Osteocyte (in vitro differentiated cells): ENCODE measurements around the gene PARD3B. TPM values are rescaled to one million over a fixed set of nuclear protein-coding genes. Genes with fewer than 3 reads are reported as not detected.

Experiments
- DNase-seq: peaks from one replicate; pipeline ENCODE4 v3.0.0; 2021; ENCODE audit warnings: mixed read lengths; ENCODE audit not compliant: unreplicated experiment; ENCODE audit errors: extremely low spot score
- H3K27ac Mint-ChIP-seq: one replicate; pipeline ENCODE4 v1.8.0; 2021; ENCODE audit warnings: mild to moderate bottlenecking, mixed read lengths; ENCODE audit not compliant: unreplicated experiment
- H3K27me3 Mint-ChIP-seq: one replicate; pipeline ENCODE4 v1.8.0; 2021; ENCODE audit warnings: mixed read lengths; ENCODE audit not compliant: unreplicated experiment
- H3K36me3 Mint-ChIP-seq: one replicate; pipeline ENCODE4 v1.8.0; 2021; ENCODE audit warnings: mixed read lengths; ENCODE audit not compliant: unreplicated experiment
- H3K4me1 Mint-ChIP-seq: one replicate; pipeline ENCODE4 v1.8.0; 2021; ENCODE audit warnings: mixed read lengths; ENCODE audit not compliant: unreplicated experiment
- H3K4me3 Mint-ChIP-seq: one replicate; pipeline ENCODE4 v1.8.0; 2021; ENCODE audit warnings: mild to moderate bottlenecking, moderate library complexity, mixed read lengths; ENCODE audit not compliant: unreplicated experiment
- H3K9me3 Mint-ChIP-seq: one replicate; pipeline ENCODE4 v1.8.0; 2021; ENCODE audit warnings: mixed read lengths; ENCODE audit not compliant: unreplicated experiment
- total RNA-seq: library from RNA; stranded (reverse); gene quantifications from 2 replicates; pipeline ENCODE4 v1.2.1, GENCODE V29; 2021
- TF ChIP-seq, protein P1 (sequence below): fragments of 200-600 bp; sonication (generic); IDR thresholded peaks from 2 replicates; pipeline ENCODE4 v1.5.0; 2021; ENCODE audit warnings: antibody characterized with exemption, mild to moderate bottlenecking, moderate library complexity

PARD3B gene
- total RNA-seq, 1 donor from 2014 or later = 26.7 TPM

DNA sequence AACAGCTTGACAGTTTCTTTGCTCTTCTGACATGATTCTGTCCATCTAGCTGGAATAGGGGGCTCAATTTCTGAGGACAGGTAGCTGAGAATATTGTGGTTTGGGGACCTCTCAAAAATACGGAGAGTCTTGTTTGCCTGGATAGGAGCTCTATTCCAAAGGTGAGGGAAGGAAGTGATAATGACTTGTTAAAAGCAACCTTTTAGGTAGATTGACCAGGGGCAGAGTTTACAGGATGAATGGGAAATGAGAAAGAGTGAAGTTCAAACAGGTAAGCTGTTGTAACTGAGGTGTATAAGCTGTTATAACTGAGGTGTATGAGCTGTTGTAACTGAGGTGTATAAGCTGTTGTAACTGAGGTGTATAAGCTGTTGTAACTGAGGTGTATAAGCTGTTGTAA, 25.1 kb downstream of the PARD3B start:
- Mint-ChIP-seq H3K4me3 (no peak overlapping the region), H3K4me1 (peaks cover 3% of the 10 kb centered on the region), H3K27me3 (no peaks in the 10 kb centered on the region), H3K9me3 (no peaks in the 10 kb centered on the region), H3K36me3 (no peaks in the 10 kb centered on the region), H3K27ac (no peak overlapping the region)
- DNase-seq = no peak
- TF ChIP-seq, protein P1, sequence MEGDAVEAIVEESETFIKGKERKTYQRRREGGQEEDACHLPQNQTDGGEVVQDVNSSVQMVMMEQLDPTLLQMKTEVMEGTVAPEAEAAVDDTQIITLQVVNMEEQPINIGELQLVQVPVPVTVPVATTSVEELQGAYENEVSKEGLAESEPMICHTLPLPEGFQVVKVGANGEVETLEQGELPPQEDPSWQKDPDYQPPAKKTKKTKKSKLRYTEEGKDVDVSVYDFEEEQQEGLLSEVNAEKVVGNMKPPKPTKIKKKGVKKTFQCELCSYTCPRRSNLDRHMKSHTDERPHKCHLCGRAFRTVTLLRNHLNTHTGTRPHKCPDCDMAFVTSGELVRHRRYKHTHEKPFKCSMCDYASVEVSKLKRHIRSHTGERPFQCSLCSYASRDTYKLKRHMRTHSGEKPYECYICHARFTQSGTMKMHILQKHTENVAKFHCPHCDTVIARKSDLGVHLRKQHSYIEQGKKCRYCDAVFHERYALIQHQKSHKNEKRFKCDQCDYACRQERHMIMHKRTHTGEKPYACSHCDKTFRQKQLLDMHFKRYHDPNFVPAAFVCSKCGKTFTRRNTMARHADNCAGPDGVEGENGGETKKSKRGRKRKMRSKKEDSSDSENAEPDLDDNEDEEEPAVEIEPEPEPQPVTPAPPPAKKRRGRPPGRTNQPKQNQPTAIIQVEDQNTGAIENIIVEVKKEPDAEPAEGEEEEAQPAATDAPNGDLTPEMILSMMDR = no peak

- Mint-ChIP-seq H3K27me3 (no peaks in the 10 kb centered on the region), H3K27ac (no peak overlapping the region), H3K36me3 (no peaks in the 10 kb centered on the region), H3K4me1 (peaks cover 3% of the 10 kb centered on the region), H3K9me3 (no peaks in the 10 kb centered on the region), H3K4me3 (no peak overlapping the region)
- TF ChIP-seq, protein P1 = no peak
- DNase-seq = no peak
Measured at GRCh38 chr2:204571041-204571440, 25.8 kb downstream of the PARD3B start.

DNA sequence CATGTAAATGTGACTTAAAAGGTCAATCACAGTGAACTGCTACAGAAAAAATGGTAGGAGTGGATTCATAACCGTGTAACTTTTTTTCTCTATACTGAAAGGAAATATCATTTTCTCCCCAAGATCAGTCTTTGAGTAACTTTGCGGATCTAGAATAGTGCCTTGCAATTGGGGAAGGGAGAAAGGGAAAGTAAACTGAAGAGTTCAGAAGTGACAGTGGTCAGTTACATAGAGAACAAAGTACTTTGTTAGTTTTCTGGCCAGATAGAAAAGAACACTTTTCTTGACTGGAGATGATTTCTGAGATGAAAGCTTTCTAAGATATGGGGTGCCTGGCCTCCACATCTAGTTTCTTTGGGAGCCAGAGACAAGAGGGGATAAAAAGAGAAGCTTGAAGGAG, 26.6 kb downstream of the PARD3B start:
- Mint-ChIP-seq H3K9me3 (no peaks in the 10 kb centered on the region), H3K4me3 (no peak overlapping the region), H3K27ac (no peak overlapping the region), H3K4me1 (no peaks in the 10 kb centered on the region), H3K36me3 (no peaks in the 10 kb centered on the region), H3K27me3 (no peaks in the 10 kb centered on the region)
- no peak for DNase-seq
- TF ChIP-seq, protein P1 = no peak

GRCh38 chr2:204573221-204573620, 27.9 kb downstream of the PARD3B start:
- H3K4me1 Mint-ChIP-seq = no peaks in the 10 kb centered on the region
- no peaks in the 10 kb centered on the region for H3K9me3 Mint-ChIP-seq
- no peak for DNase-seq
- no peak overlapping the region for H3K27ac Mint-ChIP-seq
- H3K36me3 Mint-ChIP-seq = no peaks in the 10 kb centered on the region
- no peaks in the 10 kb centered on the region for H3K27me3 Mint-ChIP-seq
- TF ChIP-seq, protein P1 = no peak
- no peak overlapping the region for H3K4me3 Mint-ChIP-seq

DNA sequence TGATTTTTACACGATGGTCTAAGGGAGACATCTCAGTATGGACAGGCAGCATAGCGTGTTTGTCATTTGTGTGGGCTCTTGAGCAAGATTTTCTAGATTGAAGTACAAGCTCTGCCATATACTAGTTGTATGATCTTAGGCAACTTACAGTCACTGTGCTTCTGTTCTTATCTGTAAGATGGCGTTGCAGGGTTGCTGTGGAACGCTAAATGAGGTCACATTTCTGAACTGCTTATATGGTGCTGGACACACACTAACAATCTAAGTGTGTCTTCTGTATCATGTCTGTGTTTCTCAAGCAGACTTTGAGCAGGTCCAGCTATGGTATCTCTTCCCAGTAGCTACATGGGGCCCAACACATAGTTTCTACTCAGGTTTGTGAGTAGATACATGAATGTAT, 29.2 kb downstream of the PARD3B start:
- TF ChIP-seq, protein P1 = no peak
- no peak for DNase-seq
- no peaks in the 10 kb centered on the region for H3K36me3 Mint-ChIP-seq
- no peak overlapping the region for H3K27ac Mint-ChIP-seq
- H3K27me3 Mint-ChIP-seq = no peaks in the 10 kb centered on the region
- H3K4me1 Mint-ChIP-seq = no peaks in the 10 kb centered on the region
- no peak overlapping the region for H3K4me3 Mint-ChIP-seq
- no peaks in the 10 kb centered on the region for H3K9me3 Mint-ChIP-seq
